Ammon's horn (tissue), 1 donor: ENCODE data around the gene GAL.

Experiments used
- DNase-seq: peaks from one replicate; pipeline ENCODE4 v3.0.0-alpha.2; 2016; ENCODE audit warnings: low spot score

Gene GAL

DNA sequence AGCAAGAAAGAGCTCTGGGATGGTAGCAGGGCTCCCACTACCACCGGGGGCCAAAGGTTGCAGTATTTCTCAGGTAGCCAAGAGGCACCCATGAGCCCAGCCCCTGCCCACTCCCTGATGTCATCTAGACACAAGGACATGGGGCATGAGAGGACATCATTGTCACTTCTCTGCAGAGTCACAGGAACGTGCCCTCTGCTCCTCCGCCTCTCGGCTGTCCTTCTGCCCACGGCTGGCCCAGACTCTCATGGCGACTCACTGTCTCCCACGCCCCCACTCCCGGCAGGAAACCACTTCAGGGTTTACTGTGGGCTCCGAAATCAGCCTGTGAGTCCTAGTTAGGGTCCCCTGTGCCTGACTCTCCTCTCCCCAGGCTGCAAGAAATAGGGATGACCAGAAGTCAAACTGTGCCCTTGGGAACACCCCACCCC lies 1.8 kb upstream of the GAL start:
- no peak for DNase-seq

DNA sequence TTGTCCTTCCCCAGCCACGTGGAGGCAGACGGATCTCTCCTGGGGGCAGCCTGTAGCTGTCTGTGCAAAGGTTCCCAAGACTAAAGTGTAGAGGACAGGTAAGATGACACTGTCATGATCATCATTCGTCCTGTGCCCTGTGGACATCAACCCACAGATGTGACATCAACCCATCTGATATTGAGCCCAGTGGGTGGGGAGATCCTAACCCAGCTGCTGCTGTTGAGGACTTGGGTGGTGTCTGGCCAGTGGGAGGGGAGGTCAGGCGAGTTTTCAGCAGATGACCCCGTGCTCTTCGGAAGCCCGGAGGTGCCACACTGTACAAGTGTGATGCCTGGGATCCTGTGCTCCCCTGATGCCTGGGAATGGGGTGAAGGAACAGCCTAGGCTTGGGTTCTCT lies 1.2 kb upstream of the GAL start:
- no peak for DNase-seq

DNA sequence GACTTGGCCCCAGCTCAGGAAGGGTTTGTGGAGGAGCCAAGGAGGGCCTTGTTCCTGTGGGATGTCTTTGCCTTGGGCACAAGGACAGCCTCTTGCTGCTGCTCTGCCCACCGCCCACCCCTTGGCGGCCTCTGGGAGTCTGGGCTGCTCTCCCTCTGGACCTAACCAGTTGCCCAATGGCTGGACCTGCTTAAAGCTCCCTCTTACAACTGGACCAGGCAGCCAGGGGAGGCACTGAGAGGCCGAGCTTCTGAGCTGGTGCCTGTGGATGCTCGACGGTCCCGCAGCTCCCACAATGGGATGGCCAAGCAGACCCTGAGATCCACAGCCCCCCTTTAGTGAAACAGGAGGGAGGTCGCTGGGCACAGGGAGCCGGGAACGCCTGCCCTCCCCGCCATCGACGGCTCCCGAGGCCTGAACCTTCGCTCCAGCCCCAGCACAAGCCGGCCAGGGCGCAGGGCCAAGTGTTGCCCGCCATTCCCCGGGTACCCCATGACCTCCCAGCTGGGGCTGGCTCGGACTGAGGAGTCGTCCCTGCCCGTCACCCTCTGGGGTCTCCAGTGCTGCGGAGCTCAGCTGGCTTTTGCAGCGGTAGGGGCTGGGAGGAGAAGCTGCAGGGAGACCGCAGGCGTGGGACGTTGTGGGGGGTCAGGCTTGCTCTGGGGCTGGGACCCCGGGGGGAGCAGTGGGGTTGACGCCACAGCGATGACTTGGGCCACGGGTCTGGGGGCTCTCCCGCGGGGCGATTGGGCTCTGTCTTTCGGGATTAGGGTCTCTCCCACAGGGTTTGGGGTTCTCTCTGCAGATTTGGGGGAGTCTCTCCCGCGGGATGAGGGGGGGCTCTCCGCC lies 584 bp upstream of the GAL start:
- no peak for DNase-seq

DNA sequence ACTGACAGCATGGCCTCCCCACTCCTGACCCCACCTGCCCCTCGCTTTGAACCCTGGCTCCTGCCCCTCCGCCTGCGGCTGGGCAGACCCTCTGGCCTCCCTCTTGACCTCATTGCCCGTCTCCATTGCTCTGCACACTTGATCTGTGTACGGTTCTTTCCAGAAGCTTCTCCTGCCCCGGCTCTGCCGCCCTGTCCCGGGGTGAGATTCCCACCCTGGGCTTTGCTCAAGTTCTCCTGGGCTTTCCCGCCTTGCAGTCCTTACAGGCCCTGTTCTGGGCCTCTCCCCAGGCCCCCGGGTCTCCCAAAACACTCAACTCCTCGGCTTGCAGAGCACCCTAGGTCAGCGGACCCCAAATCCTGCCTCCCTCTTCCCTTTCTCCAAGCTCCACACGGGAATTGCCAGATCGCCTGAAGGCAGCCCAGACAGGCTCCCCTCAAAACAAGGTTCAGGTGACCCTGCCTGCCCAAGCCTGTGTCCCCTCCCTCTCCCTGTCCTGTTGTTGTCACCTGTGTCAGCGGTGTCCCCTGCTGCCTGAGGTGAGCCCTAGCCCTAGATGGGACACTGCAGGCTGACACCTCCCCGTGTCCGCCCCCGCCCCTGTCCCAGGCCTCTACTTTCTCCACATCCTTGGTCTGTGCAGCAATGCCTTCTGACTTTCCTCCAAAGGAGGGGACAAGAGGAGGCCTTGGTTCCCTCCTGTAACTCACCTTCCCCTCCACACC lies 1.5 kb downstream of the GAL start:
- DNase-seq = no peak

DNA sequence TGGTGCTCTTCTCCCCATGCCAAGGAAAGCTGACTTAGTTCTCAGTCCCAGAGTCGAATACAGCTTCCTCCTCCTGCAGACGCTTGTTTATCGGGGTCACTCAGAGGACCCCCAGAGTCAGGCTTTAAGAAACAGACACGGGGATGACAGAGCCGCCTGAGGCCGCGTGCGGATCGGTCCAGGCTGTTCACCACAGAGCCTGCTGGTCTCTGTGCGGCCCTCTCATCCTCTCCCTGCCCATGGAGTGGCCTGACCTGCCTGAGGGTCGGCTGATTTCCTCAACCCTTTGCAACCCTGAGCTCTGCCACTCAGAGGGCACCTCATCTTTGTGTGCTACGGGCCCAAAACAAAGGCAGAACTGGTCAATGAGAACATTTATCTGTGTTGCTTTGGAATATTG lies 2.1 kb downstream of the GAL start:
- DNase-seq = no peak

DNA sequence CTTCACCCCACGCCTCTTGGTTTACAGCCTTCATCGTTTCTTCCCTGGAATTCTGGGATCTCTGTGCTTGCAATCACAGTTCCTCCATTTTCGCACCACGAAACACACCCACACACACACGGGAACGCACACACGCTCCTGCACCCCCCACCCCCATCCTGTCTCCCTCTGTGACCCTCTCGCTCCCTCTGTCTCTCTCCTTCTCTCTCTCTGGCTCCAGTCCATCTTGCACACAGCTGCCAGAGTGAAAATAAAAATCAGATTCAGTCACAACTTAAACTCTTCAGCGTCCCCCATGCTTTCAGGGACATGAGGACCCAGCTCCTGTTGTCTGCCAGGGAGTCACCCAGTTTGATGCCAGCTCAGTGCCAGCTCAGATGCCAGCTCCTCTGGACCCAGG lies 3.0 kb downstream of the GAL start:
- DNase-seq = no peak

DNA sequence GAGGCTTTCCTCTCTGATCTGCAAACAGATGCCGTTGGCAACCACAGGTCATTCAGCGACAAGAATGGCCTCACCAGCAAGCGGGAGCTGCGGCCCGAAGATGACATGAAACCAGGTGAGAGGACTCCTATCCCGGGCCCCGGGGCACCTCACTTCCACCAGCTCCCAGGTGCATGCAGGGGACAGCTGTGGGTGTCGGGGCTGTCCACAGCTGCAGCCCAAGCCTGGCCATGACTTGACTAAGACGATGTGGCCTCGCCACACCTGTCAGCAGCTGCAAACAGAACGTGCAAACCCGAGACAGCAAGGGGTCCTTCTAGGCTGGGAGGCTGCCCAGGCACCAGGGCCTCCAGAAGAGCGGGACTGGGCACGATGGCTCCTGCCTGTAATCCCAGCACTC lies 3.6 kb downstream of the GAL start:
- no peak for DNase-seq

DNA sequence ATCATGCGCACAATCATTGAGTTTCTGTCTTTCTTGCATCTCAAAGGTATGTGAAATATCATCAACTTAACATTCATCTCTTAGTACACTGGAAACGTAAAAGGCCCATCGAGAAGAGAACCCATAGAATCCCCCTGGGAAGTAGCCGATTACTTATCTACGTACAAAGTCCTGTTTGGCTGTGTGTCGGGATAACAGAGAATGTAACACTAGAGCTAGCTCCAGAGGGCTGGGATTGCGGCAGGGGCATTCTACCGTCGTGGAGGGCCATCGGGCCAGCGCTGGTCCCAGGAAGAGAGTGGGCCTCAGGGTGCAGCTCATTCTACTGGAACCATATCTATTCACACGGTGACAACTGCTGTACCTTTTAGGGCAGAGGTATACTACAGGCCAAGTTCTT lies 4.5 kb downstream of the GAL start:
- no peak for DNase-seq

DNA sequence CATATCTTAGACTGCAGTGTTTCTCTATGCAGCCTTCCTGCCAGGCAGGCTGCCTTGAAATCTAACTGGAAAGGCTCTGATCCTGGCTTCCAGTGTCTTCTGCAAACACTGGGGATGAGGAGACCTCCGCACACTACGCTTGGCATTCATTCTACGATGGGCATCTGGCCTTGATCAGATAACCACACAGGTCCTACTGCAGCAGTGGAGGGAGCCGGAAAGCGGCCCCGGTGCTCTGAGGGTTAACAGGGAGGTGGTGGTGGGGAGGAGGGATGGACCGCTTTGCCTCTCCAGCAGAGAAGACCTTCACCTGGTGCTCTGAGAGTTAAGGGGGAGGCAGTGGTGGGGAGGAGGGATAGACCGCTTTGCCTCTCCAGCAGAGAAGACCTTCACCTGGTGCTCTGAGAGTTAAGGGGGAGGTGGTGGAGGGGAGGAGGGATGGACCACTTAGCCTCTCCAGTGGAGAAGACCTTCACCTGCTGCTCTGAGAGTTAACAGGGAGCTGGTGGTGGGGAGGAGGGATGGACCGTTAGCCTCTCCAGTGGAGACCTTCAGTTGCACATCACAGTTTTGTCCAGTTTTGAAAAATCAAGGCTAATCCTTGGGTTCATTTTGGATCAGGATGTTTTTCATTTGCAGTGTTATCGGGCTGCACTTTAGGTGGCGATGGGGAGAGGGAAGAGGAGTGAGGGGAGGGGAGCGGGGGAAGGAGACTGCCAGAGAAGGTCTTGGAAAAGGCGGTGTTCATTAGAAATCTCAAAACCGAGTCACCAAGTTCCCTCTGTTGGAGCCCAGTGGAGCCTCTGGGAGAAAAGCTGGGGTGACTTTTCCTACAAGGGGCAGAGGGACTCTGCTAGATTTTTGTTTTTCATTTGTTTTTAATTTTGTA lies 5.6 kb downstream of the GAL start:
- DNase-seq = no peak

DNA sequence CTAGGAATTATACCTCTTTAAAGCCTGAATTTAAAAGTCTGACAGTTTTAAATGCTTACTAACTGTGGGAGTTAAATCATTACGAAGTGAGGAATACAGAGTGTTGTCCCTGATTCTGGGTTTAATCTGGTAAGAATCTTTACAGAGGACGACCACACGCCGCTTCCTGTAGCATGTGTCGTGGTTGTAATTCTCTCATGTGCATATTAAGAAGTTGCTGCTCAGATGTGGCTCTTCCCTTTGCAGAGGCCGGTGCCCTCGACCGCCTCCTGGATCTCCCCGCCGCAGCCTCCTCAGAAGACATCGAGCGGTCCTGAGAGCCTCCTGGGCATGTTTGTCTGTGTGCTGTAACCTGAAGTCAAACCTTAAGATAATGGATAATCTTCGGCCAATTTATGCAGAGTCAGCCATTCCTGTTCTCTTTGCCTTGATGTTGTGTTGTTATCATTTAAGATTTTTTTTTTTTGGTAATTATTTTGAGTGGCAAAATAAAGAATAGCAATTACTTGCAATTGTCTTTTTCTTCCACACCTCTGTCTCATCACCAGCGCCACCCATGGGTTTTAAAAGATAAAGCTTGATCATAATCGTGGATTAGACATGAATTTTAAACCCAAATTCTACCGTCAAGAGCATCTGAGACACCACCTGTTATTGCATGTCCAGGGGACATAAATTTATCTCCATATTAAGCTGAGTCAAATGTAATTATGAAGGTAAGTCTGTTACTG lies 6.5 kb downstream of the GAL start:
- no peak for DNase-seq

DNA sequence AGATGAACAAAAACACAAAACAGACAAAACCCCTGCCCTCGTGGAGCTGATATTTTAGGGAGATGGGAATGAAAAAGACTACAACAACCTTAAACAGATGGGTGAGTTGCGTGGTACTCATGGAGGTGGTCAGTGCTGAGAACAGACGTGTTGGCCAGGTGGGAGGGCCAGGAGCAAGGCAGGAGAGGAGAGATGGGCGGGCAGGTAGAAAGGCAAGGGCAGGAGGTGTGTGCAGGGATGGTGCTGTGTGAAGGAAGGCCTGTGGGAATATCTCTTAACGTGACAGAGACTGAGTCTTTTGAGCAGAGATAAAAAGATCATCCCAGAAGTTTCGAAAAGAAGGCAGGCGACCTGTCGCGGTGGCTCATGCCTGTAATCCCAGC lies 7.0 kb downstream of the GAL start:
- DNase-seq = no peak

DNA sequence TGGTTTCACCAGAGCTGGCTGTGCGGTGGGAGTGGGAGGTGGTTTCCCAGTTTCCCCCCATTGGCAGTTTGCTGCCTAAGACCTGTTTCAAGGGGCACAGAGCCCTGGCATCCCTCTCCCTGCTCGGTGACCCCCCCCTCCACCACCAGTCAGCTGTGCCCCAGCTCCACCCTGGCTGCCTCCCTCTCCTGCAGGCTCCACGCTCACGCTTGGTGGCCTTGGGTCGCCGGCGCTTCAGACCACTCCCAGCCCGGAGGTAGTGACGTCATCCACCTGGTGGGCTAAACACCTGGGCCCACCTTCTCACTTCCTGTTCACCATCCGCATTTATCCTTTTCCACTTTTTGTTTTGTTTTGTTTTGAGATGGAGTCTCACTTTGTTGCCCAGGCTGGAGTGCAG lies 7.8 kb downstream of the GAL start:
- no peak for DNase-seq

DNA sequence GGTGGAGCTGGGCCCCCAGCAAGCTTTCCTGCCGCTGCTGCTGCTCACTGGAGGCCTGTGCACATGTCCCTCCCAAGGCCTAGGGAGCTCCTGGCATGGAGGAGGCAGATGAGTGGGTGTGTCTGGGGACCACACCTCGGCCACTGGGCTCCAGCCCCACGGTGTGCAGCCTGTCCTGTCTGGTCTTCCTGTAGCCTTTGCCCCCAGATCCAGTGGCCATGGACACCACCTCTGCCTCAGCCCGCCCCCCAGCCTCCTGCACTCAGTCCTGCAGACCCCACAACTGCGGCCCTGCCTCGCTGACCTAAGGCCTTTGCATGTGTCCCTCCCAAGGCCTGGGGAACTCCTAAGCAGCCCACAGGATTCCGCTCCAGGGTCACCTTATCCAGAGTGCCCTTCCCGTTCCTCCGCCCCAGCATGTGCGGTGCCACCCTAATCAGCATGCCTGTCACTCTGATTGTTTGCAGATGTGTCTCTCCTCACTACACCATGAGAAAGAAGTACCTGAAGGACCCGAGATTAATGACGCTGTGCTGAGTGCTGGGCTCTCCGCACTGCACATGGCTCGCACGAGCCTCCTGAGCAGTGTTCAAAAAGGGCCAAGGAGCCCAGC lies 8.6 kb downstream of the GAL start:
- DNase-seq = no peak

DNA sequence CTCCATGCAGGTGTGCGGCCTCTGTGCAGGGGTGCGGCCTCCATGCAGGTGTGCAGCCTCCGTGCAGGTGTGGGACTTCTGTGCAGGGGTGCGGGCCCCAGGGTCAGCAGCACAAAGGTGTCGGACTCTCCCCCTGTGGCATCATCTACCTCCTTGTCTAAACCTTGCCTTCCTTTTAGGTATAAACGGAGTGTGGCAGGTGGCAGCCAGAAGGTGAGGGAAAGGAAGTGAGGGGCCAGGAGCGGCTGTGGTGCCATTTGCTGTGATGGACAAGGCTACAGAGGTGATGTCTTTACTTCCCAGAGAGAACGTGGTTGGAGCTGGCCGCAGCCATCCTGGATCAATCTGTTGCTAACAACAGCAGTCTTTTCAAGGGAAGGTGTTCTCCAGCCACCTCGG lies 9.1 kb downstream of the GAL start:
- no peak for DNase-seq

DNA sequence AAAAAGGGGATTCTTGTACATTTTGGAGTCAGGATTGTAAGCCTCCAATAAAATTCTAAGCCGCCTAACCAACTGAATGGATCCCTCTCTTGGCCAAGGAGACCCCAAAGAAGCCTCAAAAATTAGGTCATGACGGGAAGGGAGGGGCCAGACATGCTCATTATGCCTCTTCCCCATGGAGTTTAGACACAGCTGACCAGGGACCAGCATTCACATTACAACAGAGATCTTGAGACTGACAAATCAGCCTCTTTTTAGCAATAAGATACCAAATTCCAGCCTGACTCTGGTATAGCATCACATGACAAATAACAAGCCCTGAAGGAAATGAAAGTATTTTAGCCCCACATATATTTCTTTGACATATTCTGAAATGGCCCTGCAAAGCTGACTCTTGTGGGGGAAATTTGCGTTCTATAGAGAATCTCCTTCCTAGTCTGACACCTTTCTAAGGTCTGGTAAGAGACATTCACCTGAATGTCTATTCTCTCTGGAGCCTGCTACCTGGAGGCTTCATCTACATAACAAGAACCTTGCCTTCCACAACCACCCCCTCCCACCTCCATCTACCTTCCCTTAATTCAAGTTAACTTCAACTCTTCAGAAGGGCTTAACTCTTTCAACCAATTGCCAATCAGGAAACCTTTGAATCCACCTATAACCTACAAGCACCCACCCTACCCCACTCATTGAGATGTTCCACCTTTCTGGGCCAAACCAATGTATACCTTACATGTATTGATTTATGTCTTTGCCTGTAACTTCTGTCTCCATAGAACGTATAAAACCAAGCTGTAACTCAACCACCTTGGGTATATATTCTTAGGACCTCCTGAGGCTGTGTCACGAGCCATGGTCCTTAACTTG lies 10.3 kb downstream of the GAL start:
- no peak for DNase-seq

DNA sequence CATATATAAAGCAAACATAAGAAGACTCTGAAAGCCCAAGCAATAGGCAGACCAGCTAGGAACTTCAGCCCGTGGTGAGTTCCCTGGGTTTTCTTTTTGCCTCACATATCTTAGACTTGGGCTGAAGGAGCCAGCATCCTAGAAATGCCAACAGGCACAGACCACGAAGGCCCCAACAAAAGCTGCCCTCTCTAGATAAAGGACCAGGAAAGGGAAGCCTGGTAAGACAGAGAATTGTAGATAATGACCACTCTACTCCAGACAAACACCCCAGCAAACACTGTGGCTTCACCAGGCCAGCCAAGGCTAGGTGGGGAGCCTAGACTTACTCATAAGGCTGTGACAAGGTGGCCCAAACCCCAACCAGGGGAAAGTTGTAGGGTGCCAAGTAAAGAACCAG lies 11.2 kb downstream of the GAL start:
- no peak for DNase-seq

DNA sequence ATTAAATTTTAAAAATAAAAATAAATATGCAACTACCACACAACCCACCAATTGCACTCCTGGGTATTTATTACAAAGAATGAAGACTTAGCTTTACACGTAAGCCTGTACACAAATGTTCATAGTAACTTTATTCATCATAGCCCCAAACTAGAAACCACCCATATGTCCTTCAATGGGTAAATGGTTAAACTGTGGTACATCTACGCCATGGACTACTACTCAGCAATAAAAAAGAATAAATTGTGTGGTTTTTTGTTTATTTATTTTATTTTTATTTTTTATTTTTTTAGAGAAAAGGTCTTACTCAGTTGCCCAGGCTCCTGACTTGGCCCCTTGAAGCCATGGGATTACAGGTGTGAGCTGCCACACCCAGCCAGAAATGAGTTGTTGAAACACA lies 14.6 kb downstream of the GAL start:
- DNase-seq = no peak

DNA sequence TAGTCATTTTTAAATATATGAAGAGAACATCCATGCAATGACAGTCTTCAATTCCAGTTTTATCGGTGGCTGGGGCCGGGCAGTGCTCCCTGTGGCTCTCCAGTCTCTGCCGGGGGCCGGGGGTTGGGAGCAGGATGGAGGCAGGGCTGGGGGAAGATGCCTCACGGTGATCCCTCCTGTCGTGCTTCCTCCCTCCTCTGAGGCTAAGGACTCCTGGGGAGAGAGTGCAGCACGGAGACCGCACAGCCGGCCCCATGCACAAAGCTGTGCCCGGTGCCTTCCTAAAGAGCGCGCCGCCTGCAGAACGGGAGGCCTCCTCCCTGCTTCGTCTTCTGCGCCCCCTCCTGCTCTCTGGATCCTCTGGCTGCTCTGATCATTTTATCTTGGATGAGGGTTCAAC lies 20.5 kb downstream of the GAL start:
- DNase-seq = no peak

DNA sequence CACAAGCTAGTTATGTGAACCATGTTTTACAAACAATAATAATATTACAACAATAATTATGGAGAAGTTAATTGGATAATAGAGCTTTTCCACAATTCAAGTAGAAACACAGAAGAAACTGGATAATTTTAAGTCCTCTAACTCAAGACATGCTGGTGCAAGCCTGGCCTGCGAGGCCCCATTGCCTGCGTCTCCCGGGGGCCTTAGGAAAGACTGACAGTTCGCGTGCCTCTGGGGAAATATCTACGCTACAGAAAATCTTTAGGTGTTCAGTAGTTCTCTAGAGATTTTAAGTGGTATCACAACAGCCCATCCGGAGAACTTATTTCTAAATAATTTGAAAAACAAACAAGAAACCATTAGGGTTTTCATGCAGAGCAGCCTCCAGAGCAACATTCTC lies 23.2 kb downstream of the GAL start:
- DNase-seq = no peak

DNA sequence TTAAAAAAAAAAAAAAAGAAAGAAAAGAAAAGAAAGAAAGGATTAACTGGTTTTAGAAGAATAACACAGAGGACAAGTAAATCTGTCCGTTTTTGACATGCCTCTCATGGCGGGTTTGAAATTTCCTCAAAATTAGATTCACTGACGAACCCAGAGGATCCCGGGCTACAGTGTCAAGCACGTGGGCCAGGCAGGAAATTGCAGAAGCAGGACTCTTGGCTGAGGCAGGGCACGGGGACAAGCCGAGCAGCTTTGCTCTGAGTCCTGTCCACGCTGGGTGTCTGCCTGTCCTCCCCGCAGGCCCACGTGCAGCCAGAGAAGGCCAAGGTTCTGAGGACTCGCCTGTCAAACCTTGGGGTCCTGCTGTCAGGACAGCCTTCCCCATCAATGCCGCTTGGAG lies 24.7 kb downstream of the GAL start:
- no peak for DNase-seq

DNA sequence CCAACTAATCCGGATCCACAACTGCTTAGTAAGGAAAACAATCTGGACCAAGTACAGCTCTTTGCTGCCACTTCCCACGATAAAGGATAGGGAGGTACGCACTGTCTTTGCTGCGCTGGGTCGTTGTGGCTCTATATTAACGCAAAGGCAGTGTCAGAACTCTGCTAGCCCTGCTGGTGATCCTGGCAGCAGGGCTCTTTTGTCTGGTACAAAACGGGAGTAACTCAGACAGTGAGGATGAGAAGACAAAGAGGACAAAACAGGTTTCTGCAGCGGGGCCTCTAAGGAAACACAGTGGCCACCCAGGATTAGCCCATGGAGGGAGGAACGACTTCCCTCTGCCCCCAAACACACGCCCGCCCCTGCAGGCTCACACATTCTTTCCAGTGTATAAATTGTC lies 26.1 kb downstream of the GAL start:
- DNase-seq = no peak
